ENCODE results near the gene OTUD3. TPM values are rescaled to one million over a fixed set of nuclear protein-coding genes. Genes with fewer than 3 reads are reported as not detected.
A peak's percentile ranks its signal among the peaks of the same experiment; 100 is the strongest.

OTUD3 gene
- total RNA-seq (2021; fragmentation: NEBNext Ultra II Directional; extraction: Animal tissue kit (Norgen Biotek cat#: 25700)) = 1 to 10 TPM; 5.4 to 8.3 (median 7.5) TPM
- long read RNA-seq, partial matches to known transcripts = 0 of 2 reads
- long read RNA-seq, other reads (novel, unspliced or antisense) = 2 of 2 reads

GRCh38 chr1:19882111-19883071 is at the start of gene OTUD3:
Gene OTUD3 (plus strand): TSS chr1:19882395. CDS start chr1:19882514, 119 bp downstream.
- Mint-ChIP-seq H3K36me3 (ENCODE audit: low read depth) (peaks cover 6% of the 10 kb centered on the region; the same call in 1 of the 2 replicates), H3K9me3 (no peaks in the 10 kb centered on the region), H3K27ac (peak within 1 kb of the TSS; percentile 76), H3K4me1 (ENCODE audit: low read depth) (peaks cover 53% of the 10 kb centered on the region), H3K27me3 (ENCODE audit: insufficient read depth) (no peaks in the 10 kb centered on the region; the same call in 1 of the 2 replicates), H3K4me3 (peak within 1 kb of the TSS; percentile 91)
- peak; percentile 96 for DNase-seq
- peak; percentile 96 for TF ChIP-seq CTCF (IDR thresholded peaks at IDR 0.05)

- DNase-seq = no peak
- peaks cover 7% of the 10 kb centered on the region; the same call in 1 of the 2 replicates for H3K9me3 Mint-ChIP-seq
- no peak overlapping the region for H3K27ac Mint-ChIP-seq
- H3K36me3 Mint-ChIP-seq (ENCODE audit: low read depth) = 0 out of 2 replicates have a peak, but pooled peaks cover 6% of the 10 kb centered on the region
- peaks cover 22% of the 10 kb centered on the region for H3K27me3 Mint-ChIP-seq (ENCODE audit: insufficient read depth)
- no peak for TF ChIP-seq CTCF (IDR thresholded peaks at IDR 0.05)
- H3K4me3 Mint-ChIP-seq = no peak overlapping the region
- H3K4me1 Mint-ChIP-seq (ENCODE audit: low read depth) = peaks cover 12% of the 10 kb centered on the region
These were observed 46.6 kb upstream of the OTUD3 start for GRCh38 chr1:19835578-19835977.

GRCh38 chr1:19837866-19838265 is 44.3 kb upstream of the OTUD3 start:
- Mint-ChIP-seq H3K4me1 (ENCODE audit: low read depth) (peaks cover 14% of the 10 kb centered on the region), H3K4me3 (no peak overlapping the region), H3K27ac (no peak overlapping the region)

GRCh38 chr1:19840228-19840627 is 42.0 kb upstream of the OTUD3 start:
- DNase-seq = no peak
- Mint-ChIP-seq H3K9me3 (no peaks in the 10 kb centered on the region), H3K4me3 (no peak overlapping the region), H3K27me3 (ENCODE audit: insufficient read depth) (peaks cover 10% of the 10 kb centered on the region), H3K36me3 (ENCODE audit: low read depth) (no peaks in the 10 kb centered on the region), H3K27ac (no peak overlapping the region), H3K4me1 (ENCODE audit: low read depth) (peaks cover 20% of the 10 kb centered on the region)
- no peak for TF ChIP-seq CTCF (IDR thresholded peaks at IDR 0.05)

More at GRCh38 chr1:19837866-19838265, 44.3 kb upstream of the OTUD3 start:
- no peak for DNase-seq
- TF ChIP-seq CTCF (IDR thresholded peaks at IDR 0.05) = no peak
- peaks cover 11% of the 10 kb centered on the region for H3K27me3 Mint-ChIP-seq (ENCODE audit: insufficient read depth)
- H3K36me3 Mint-ChIP-seq (ENCODE audit: low read depth) = no peaks in the 10 kb centered on the region
- no peaks in the 10 kb centered on the region for H3K9me3 Mint-ChIP-seq

GRCh38 chr1:19844731-19845495 is 37.3 kb upstream of the OTUD3 start:
- H3K4me1 Mint-ChIP-seq (ENCODE audit: low read depth) = peaks cover 17% of the 10 kb centered on the region
- H3K27me3 Mint-ChIP-seq (ENCODE audit: insufficient read depth) = peaks cover 10% of the 10 kb centered on the region
- no peak overlapping the region for H3K27ac Mint-ChIP-seq
- no peak for DNase-seq
- no peaks in the 10 kb centered on the region for H3K9me3 Mint-ChIP-seq
- no peak for TF ChIP-seq CTCF (IDR thresholded peaks at IDR 0.05)
- H3K36me3 Mint-ChIP-seq (ENCODE audit: low read depth) = no peaks in the 10 kb centered on the region
- no peak overlapping the region; the same call in 1 of the 2 replicates for H3K4me3 Mint-ChIP-seq
